GM18505 (cell line): ENCODE measurements around the gene FCHSD2.
"Not testable (repeated sequence)": the region's sequence is repeated elsewhere in the genome, so short reads cannot be mapped to it uniquely, and the experiment has no call there.

Source experiments
- ATAC-seq: cut with Tn5 transposase; IDR thresholded peaks from one replicate; pipeline ENCODE4 v1.9.1; 2021; ENCODE audit not compliant: unreplicated experiment
- POLR2A ChIP-seq: IDR thresholded peaks from 4 replicates; pipeline ENCODE4 v1.6.1; 2011; ENCODE audit warnings: borderline replicate concordance; ENCODE audit not compliant: insufficient read depth, insufficient read length; ENCODE audit errors: extremely low read depth

Gene FCHSD2

DNA sequence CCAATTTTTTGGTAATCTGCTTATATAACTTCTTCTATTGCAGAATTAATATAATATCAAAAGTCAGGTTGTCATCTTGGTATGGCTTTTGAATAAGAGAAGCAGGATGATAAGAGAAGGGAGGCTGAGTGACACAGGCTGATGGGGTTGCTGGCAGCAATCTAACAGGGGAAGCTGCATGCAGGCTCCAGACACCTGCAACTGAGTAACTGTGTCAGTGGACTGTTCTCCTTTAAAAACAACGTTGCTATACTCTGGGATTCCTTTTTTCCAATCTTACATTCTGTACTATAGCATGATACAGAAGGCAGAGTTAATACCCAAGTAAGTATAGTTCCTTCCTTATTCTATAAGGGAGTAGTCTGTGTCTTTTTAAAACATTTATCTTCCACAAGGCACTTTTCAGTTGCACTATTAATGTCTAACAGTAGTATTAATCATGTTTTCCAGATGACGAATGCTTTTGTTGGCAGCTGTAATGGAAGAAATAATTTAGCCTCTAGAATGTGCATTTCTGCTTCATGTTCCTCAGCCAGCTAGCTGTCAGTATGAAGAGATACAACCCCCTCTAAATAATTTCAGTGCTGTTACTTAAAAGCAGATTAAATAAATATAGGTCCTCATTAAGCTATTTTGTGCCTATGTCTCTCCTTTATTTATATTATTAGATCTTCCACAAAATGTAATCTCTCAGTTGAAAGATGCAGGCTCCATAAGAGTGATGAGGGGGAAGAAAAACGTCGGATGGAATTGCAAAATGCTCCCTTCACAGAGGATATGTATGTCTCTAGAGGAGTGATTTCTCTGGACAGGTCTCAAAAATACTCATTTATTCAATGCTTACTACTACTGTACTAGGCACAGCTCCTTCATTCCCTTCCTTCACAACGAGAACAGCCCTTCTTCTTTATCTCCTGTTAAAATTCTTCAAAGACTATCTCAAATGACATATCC lies 277.1 kb downstream of the FCHSD2 start:
- ATAC-seq: no peak
- no peak for TF ChIP-seq POLR2A

GRCh38 chr11:72863916-72864315 lies 278.2 kb downstream of the FCHSD2 start:
- no peak for ATAC-seq
- TF ChIP-seq POLR2A: no peak

GRCh38 chr11:72863091-72863490 lies 279.0 kb downstream of the FCHSD2 start:
- no peak for ATAC-seq
- TF ChIP-seq POLR2A: no peak

DNA sequence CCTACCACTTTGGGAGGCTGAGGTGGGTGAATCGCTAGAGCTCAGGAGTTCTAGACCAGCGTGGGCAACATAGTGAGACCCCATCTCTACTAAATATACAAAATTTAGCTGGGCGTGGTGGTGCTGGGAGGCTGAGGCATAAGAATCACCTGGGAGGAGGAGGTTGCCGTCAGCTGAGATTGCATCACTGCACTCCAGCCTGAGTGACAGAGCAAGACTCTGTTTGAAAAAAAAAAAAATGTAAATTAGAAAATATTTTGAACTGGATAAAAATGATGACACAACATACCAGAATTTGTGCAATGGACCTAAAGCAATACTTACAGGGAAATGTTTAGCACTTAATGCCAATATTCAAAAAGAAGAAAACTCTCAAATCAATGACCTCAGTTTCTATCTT lies 281.5 kb downstream of the FCHSD2 start:
- no peak for TF ChIP-seq POLR2A
- no peak for ATAC-seq

GRCh38 chr11:72860010-72860409 lies 282.1 kb downstream of the FCHSD2 start:
- no peak for TF ChIP-seq POLR2A
- no peak for ATAC-seq

DNA sequence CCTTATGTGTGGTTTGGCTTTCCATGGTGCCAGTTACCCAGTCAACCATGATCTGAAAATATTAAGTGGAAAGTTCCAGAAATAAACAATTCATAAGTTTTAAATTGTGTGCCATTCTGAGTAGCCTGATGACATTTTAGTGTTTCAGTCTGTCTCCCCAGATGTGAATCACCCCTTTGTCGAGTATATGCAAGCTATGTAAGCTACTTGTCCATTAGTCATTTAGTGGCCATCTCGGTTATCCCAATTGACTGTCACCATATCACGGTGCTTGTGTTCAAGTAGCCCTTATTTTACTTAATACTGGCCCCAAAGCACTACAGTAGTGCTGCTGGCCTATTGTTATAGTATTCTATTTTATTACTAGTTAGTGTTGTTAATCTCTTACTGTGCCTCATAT lies 283.0 kb downstream of the FCHSD2 start:
- ATAC-seq: no peak
- TF ChIP-seq POLR2A: no peak

DNA sequence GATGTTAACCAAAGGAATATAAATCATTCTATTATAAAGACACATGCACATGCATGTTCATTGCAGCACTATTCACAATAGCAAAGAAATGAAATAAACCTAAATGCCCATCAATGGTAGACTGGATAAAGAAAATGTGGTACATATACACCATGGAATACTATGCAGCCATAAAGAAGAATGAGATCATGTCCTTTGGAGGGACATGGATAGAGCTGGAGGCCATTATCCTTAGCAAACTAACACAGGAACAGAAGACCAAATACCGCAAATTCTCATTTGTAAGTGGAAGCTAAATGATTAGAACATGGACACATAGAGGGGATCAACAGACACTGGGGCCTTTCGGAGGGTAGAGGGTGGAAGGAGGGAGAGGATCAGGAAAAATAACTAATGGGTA lies 283.9 kb downstream of the FCHSD2 start:
- ATAC-seq: not testable (repeated sequence)

- TF ChIP-seq POLR2A: no peak
- ATAC-seq: no peak
Measured at GRCh38 chr11:72856551-72857345, 285.4 kb downstream of the FCHSD2 start.

DNA sequence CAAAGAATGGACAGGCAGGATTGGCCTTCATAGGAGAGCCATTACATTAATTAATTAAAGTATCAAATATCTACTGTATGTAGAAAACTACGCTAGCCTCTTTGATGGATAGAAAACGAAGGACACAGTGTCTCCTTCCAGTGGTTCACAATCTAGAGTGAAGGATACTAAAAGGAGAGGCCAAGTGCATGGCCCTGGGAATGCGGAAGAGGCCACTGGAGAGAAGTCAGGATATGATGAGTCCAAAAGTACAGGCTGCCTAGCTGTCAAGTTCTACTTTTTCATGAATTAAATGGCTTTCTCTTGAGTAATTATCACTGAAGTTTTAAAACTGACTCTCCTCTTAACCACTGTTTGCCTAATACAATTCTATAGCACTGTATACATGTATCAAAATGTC lies 286.1 kb downstream of the FCHSD2 start:
- TF ChIP-seq POLR2A: no peak
- no peak for ATAC-seq

DNA sequence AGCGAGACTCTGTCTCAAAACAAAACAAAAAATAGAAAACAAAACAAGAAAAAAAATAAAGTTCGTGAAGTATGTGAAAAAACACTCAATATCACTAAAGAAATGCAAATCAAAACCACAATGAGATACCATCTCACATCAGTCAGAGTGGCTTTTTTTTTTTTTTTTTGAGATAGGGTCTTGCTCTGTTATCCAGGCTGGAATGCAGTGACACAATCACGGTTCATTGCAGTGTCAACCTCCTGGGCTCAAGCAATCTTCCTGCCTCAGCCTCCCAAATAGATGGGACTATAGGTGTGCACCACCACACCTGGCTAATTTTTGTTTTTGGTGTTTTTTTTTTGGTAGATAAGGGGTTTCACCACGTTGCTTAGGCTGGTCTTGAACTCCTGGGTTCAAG lies 290.4 kb downstream of the FCHSD2 start:
- TF ChIP-seq POLR2A: no peak
- ATAC-seq: no peak

DNA sequence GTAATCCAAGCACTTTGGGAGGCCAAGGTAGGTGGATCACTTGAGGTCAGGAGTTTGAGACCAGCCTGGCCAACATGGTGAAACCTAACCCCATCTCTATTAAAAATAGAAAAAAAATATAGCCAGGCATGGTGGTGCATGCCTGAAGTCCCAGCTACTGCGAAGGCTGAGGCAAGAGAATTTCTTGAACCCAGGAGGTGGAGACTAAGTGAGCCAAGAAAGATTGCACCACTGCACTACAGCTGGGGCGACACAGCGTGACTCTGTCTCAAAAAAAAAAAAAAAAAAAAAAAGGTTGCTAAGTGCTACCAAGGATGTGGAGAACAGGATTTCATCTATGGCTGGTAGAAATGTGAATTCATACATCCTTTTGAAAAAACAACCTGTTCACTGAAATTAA lies 291.3 kb downstream of the FCHSD2 start:
- no peak for TF ChIP-seq POLR2A
- ATAC-seq: no peak

DNA sequence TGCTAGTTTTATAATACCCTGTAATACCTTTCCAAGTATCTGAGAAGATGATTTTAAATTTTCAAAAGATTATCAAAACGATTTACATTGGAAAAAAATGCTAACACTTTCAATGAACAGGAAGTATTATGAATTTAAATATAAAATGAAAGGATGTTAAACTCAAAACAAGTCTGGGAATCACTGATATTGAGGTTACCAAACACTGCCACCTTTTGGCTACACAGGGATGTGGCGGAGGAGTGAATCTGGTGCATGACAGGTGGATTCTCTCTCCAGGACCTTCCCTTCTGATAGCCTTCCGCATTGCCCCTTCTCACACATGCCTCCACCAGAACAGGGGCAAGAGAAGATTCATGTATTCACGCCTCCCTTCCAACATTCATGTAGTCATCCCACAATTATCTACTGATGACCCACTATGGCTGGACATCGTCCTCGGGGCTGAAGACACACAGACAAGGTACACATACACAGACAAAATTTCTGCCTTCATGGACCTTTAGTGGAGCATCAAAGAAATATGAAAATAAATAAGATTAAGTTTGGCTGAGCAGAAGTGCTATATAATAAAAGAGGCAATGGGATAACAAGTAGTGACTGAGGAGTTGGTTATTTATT lies 293.2 kb downstream of the FCHSD2 start:
- ATAC-seq: no peak

GRCh38 chr11:72844356-72844755 lies 297.8 kb downstream of the FCHSD2 start:
- no peak for TF ChIP-seq POLR2A
- no peak for ATAC-seq

More for the DNA sequence above, 293.2 kb downstream of the FCHSD2 start:
- no peak for TF ChIP-seq POLR2A

GRCh38 chr11:72842653-72843330 lies 299.3 kb downstream of the FCHSD2 start:
- TF ChIP-seq POLR2A: no peak
- ATAC-seq: no peak

- no peak for ATAC-seq
Measured at GRCh38 chr11:72842126-72842525, 300.0 kb downstream of the FCHSD2 start.

More at GRCh38 chr11:72842126-72842525, 300.0 kb downstream of the FCHSD2 start:
- TF ChIP-seq POLR2A: no peak
